Tibial nerve (tissue), 4 donors: ENCODE measurements around the gene C10orf71.

Experiments used
- CTCF ChIP-seq, 5 experiments: fragments of 200-600 bp in 3 of 5; fragments of 450-650 bp in 2 of 5; sonication (generic) in 3 of 5; IDR thresholded peaks; one replicate each; pipeline ENCODE4 v1.5.1; 2016 to 2019; ENCODE audit warnings: antibody characterized with exemption in 5 of 5, mild to moderate bottlenecking in 3 of 5, moderate library complexity in 2 of 5
- EP300 ChIP-seq, 2 donors: sonication (generic); formaldehyde crosslinking; IDR thresholded peaks; one replicate each; pipeline ENCODE4 v1.6.1; 2017; ENCODE audit warnings: antibody characterized with exemption in 2 of 2, mild to moderate bottlenecking in 1 of 2
- POLR2A ChIP-seq, 2 donors: fragments of 450-650 bp; IDR thresholded peaks; one replicate each; pipeline ENCODE4 v1.6.1; 2017; ENCODE audit warnings: antibody characterized with exemption in 2 of 2, mild to moderate bottlenecking in 2 of 2, moderate library complexity in 2 of 2

DNA sequence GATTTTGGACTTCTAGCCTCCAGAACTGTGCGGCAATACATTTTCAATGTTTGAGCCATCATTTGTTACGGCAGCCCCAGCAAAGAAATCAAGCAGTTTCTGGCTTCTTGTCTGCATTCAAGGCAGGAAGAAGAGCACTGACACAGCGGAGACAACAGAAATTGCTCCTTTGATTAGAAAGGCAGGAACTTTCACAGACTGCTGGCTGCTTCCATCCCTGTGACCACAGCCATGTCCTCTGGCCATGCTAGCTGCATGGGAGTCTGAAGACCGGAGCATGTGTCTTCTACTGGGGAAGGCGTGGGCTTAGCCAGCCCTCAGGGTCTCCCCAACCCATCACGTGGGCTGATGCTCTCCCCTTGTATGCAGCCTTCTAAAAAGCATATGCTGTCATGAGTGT is 19.1 kb downstream of the C10orf71 start:
- TF ChIP-seq POLR2A (IDR thresholded peaks at IDR 0.05) (no peak), CTCF (IDR thresholded peaks at IDR 0.05) (no peak), EP300 (IDR thresholded peaks at IDR 0.05) (no peak)
